B cell (primary cell): ENCODE measurements around the gene RRAD. TPM values are rescaled to one million over a fixed set of nuclear protein-coding genes. Genes with fewer than 3 reads are reported as not detected.

Experiments
- ATAC-seq: fragments of 200-7000 bp; cut with Tn5 transposase; one replicate; pipeline ENCODE4 v1.10.0; 2021; ENCODE audit warnings: low read depth, mild to moderate bottlenecking, moderate number of reproducible peaks, moderate library complexity
- CTCF ChIA-PET: fragments of 350-600 bp; sonication (Branson Sonifier 250); formaldehyde crosslinking; loops from one replicate; lab custom pipeline; 2021; ENCODE audit warnings: antibody characterized with exemption, inconsistent platforms; lab: Charles Lee
- POLR2A ChIA-PET: fragments of 350-600 bp; sonication (Branson Sonifier 250); formaldehyde crosslinking; loops from one replicate; lab custom pipeline; 2021; ENCODE audit warnings: antibody characterized with exemption; lab: Charles Lee
- DNase-seq: peaks from one replicate; pipeline ENCODE4 v3.0.0; 2013
- H2AFZ ChIP-seq: 2 replicates; pipeline ENCODE4 v1.6.1; 2012; ENCODE audit warnings: mild to moderate bottlenecking, low read depth, low read length; ENCODE audit not compliant: insufficient read depth, poor library complexity, severe bottlenecking
- H3K27ac ChIP-seq, 2 donors: 1 replicate in 1 of 2; 2 replicates in 1 of 2; pipeline ENCODE4 v1.5.1; 2012 to 2013; ENCODE audit warnings: low read length in 2 of 2, mild to moderate bottlenecking in 2 of 2, moderate library complexity in 1 of 2
- H3K27me3 ChIP-seq, 4 experiments: fragments of 200-600 bp in 1 of 4; sonication (generic) in 1 of 4; replicated peaks in 1 of 4; 1 replicate in 2 of 4; 2 replicates in 2 of 4; pipeline versions ENCODE4 v1.6.1 to v1.7.0; 2013 to 2016; ENCODE audit warnings: low read length in 3 of 4, mild to moderate bottlenecking in 2 of 4, mixed read lengths in 1 of 4, moderate library complexity in 1 of 4; ENCODE audit not compliant: insufficient read depth in 4 of 4, control insufficient read depth in 3 of 4; ENCODE audit errors: control extremely low read depth in 1 of 4
- H3K36me3 ChIP-seq, 2 experiments: replicated peaks in 1 of 2; 1 replicate in 1 of 2; 2 replicates in 1 of 2; pipeline versions ENCODE4 v1.6.1 to v1.7.1; 2013; ENCODE audit warnings: low read length in 1 of 2; ENCODE audit not compliant: insufficient read depth in 2 of 2, control insufficient read depth in 1 of 2; ENCODE audit errors: control extremely low read depth in 1 of 2, extremely low read depth in 1 of 2
- H3K4me1 ChIP-seq, 2 donors: fragments of 200-600 bp in 1 of 2; sonication (generic) in 1 of 2; 1 replicate in 1 of 2; 2 replicates in 1 of 2; pipeline versions ENCODE4 v1.5.1 to v1.6.1; 2013 to 2017; ENCODE audit warnings: low read length in 2 of 2; ENCODE audit not compliant: control insufficient read depth in 2 of 2, insufficient read depth in 2 of 2
- H3K4me2 ChIP-seq: replicated peaks from 2 replicates; pipeline ENCODE3; 2012; ENCODE audit warnings: mild to moderate bottlenecking, low read depth, low read length; ENCODE audit not compliant: poor library complexity, severe bottlenecking
- H3K4me3 ChIP-seq, 5 experiments: fragments of 200-600 bp in 1 of 5; sonication (generic) in 1 of 5; 1 replicate in 3 of 5; 2 replicates in 2 of 5; pipeline versions ENCODE4 v1.5.1 to v1.7.0; 2011 to 2016; ENCODE audit warnings: low read length in 4 of 5, mild to moderate bottlenecking in 4 of 5, low read depth in 2 of 5, control low read depth in 1 of 5, moderate library complexity in 1 of 5; ENCODE audit not compliant: insufficient read depth in 1 of 5; ENCODE audit errors: control extremely low read depth in 1 of 5, extremely low read depth in 1 of 5
- H3K79me2 ChIP-seq: fragments of 200-600 bp; sonication (generic); one replicate; pipeline ENCODE4 v1.6.0; 2016; ENCODE audit warnings: low read length; ENCODE audit not compliant: control insufficient read depth, insufficient read depth
- H3K9ac ChIP-seq: fragments of 200-600 bp; sonication (generic); 2 replicates; pipeline ENCODE4 v1.6.1; 2017; ENCODE audit warnings: mild to moderate bottlenecking, low read length, moderate library complexity
- H3K9me3 ChIP-seq, 3 donors: one replicate each; pipeline versions ENCODE4 v1.6.1 to v1.7.1; 2013; ENCODE audit warnings: low read length in 2 of 3; ENCODE audit not compliant: control insufficient read depth in 2 of 3, insufficient read depth in 1 of 3; ENCODE audit errors: control extremely low read depth in 1 of 3
- H4K20me1 ChIP-seq: 2 replicates; pipeline ENCODE4 v1.6.0; 2012; ENCODE audit warnings: mild to moderate bottlenecking, low read length; ENCODE audit not compliant: insufficient read depth, control insufficient read depth, poor library complexity, severe bottlenecking
- H3K27ac Mint-ChIP-seq: one replicate; pipeline ENCODE4 v1.8.0; 2021; ENCODE audit warnings: mixed read lengths
- H3K27me3 Mint-ChIP-seq: one replicate; pipeline ENCODE4 v1.8.0; 2021; ENCODE audit warnings: mixed read lengths
- H3K4me1 Mint-ChIP-seq: one replicate; pipeline ENCODE4 v1.8.0; 2021; ENCODE audit warnings: mixed read lengths
- H3K4me3 Mint-ChIP-seq: one replicate; pipeline ENCODE4 v1.8.0; 2021; ENCODE audit warnings: mixed read lengths
- H3K9me3 Mint-ChIP-seq: one replicate; pipeline ENCODE4 v1.8.0; 2022; ENCODE audit warnings: mixed read lengths; ENCODE audit not compliant: insufficient read depth
- CTCF ChIP-seq: fragments of 200-600 bp; IDR thresholded peaks from one replicate; pipeline ENCODE4 v1.8.0; 2022; ENCODE audit warnings: antibody characterized with exemption, mild to moderate bottlenecking
- EZH2 ChIP-seq: IDR thresholded peaks from 2 replicates; pipeline ENCODE4 v1.6.1; 2012; ENCODE audit warnings: borderline replicate concordance, low read depth, mild to moderate bottlenecking, moderate library complexity, low read length; ENCODE audit not compliant: insufficient read depth, poor library complexity, severe bottlenecking
- WGBS: methylation state at CpG from one replicate; pipeline ENCODE4 v1.1.5; 2013; ENCODE audit warnings: missing lambda C conversion rate; ENCODE audit not compliant: insufficient coverage; 5-methylcytosine and 5-hydroxymethylcytosine counted together
- intact Hi-C: fragments of 100-400 bp; cut with micrococcal nuclease; formaldehyde crosslinking; loops from one replicate; pipeline ENCODE4 v1.10.0; 2022
- polyA plus RNA-seq: library from polyadenylated mRNA; depleted of rRNA; stranded (reverse); fragments of >200 nt; gene quantifications from 2 replicates; pipeline ENCODE4 v1.2.3, GENCODE V29; 2012
- total RNA-seq, 2 donors: library from RNA; stranded (reverse); fragments of 120-200 nt in 1 of 2; gene quantifications; 1 replicate in 1 of 2; 2 replicates in 1 of 2; pipeline versions ENCODE4 v1.2.3 to v1.2.4, GENCODE V29; 2013 to 2022

RRAD gene
- total and polyA plus RNA-seq, 2 donors (not counting 1 experiment from before 2014, with no cell fraction given) = 0.64 to 1.9 TPM

DNA sequence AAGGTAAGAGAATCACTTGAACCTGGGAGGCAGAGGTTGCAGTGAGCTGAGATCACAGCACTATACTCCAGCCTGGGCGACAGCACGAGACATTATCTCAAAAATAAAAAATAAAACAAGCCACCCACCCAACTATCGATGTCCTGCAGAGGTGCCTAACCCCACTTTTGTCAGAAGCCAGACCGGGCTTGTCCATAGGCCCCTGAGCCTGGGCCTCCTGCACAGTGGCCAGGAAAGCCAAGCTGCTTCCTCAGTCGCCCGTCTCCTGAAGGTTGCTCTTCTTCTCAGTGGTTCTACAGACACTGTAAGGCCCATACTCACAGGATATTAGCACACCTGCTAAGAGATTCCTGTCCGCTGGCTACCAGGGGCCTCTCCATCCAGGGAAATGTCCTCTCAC, 21.2 kb upstream of the RRAD start:
- intact Hi-C loops = no loop called here
- CTCF ChIA-PET = interaction anchor here (0.7 to 2.0 kb wide), 6 partner anchors 10 to 239 kb away, joined by 3 to 7 read pairs (median 4); no protein-coding TSS in a partner anchor

More for the DNA sequence above, 21.2 kb upstream of the RRAD start:
- Mint-ChIP-seq H3K4me3 (no peak overlapping the region), H3K9me3 (no peaks in the 10 kb centered on the region), H3K4me1 (peaks cover 18% of the 10 kb centered on the region), H3K27me3 (peaks cover 35% of the 10 kb centered on the region), H3K27ac (no peak overlapping the region)
- no peak overlapping the region for H3K4me2 ChIP-seq
- H3K9me3 ChIP-seq = peaks cover 0 to 12% (median 0%) of the 10 kb centered on the region in 3 donors
- H3K79me2 ChIP-seq = no peaks in the 10 kb centered on the region
- peaks cover 0 to 33% (median 18%) of the 10 kb centered on the region in 4 experiments for H3K27me3 ChIP-seq
- POLR2A ChIA-PET = no interaction called here
- H2AFZ ChIP-seq = no peak overlapping the region
- TF ChIP-seq EZH2 (no peak), CTCF (no peak)
- H3K36me3 ChIP-seq = peaks cover 0 to 19% of the 10 kb centered on the region in 2 experiments
- no peak overlapping the region for H3K4me3 ChIP-seq
- no peaks in the 10 kb centered on the region for H4K20me1 ChIP-seq
- H3K27ac ChIP-seq = no peak overlapping the region
- H3K4me1 ChIP-seq = peaks cover 15 to 23% of the 10 kb centered on the region in 2 donors
- no peak for DNase-seq
- ATAC-seq = no peak
- no peak overlapping the region for H3K9ac ChIP-seq
- 82% methylated on average over 7 of the region's 7 CpGs for WGBS
